ENCODE measurements around the gene SNCA.

GRCh38 chr4:89823416-89823815 lies 13.5 kb downstream of the SNCA start:
- no peak for TF ChIP-seq POLR2AphosphoS5 (IDR thresholded peaks at IDR 0.05; ENCODE audit: low read depth, low read length)
- TF ChIP-seq, protein P1, sequence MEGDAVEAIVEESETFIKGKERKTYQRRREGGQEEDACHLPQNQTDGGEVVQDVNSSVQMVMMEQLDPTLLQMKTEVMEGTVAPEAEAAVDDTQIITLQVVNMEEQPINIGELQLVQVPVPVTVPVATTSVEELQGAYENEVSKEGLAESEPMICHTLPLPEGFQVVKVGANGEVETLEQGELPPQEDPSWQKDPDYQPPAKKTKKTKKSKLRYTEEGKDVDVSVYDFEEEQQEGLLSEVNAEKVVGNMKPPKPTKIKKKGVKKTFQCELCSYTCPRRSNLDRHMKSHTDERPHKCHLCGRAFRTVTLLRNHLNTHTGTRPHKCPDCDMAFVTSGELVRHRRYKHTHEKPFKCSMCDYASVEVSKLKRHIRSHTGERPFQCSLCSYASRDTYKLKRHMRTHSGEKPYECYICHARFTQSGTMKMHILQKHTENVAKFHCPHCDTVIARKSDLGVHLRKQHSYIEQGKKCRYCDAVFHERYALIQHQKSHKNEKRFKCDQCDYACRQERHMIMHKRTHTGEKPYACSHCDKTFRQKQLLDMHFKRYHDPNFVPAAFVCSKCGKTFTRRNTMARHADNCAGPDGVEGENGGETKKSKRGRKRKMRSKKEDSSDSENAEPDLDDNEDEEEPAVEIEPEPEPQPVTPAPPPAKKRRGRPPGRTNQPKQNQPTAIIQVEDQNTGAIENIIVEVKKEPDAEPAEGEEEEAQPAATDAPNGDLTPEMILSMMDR (IDR thresholded peaks at IDR 0.05) = no peak
- no peak for TF ChIP-seq TCF7L2 (IDR thresholded peaks at IDR 0.05; ENCODE audit: low read depth, low read length)
- TF ChIP-seq, protein P2, sequence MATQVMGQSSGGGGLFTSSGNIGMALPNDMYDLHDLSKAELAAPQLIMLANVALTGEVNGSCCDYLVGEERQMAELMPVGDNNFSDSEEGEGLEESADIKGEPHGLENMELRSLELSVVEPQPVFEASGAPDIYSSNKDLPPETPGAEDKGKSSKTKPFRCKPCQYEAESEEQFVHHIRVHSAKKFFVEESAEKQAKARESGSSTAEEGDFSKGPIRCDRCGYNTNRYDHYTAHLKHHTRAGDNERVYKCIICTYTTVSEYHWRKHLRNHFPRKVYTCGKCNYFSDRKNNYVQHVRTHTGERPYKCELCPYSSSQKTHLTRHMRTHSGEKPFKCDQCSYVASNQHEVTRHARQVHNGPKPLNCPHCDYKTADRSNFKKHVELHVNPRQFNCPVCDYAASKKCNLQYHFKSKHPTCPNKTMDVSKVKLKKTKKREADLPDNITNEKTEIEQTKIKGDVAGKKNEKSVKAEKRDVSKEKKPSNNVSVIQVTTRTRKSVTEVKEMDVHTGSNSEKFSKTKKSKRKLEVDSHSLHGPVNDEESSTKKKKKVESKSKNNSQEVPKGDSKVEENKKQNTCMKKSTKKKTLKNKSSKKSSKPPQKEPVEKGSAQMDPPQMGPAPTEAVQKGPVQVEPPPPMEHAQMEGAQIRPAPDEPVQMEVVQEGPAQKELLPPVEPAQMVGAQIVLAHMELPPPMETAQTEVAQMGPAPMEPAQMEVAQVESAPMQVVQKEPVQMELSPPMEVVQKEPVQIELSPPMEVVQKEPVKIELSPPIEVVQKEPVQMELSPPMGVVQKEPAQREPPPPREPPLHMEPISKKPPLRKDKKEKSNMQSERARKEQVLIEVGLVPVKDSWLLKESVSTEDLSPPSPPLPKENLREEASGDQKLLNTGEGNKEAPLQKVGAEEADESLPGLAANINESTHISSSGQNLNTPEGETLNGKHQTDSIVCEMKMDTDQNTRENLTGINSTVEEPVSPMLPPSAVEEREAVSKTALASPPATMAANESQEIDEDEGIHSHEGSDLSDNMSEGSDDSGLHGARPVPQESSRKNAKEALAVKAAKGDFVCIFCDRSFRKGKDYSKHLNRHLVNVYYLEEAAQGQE (IDR thresholded peaks at IDR 0.05; ENCODE audit: insufficient read depth in 1 of 2, low read depth in 2 of 2, low read length in 1 of 2) = no peak
- no peak for TF ChIP-seq SIN3A (IDR thresholded peaks at IDR 0.05; ENCODE audit: borderline replicate concordance, insufficient read depth, low read depth, low read length)

Data from Panc1 (cell line).